ENCODE data around the gene ELAC2.

The ELAC2 gene

DNA sequence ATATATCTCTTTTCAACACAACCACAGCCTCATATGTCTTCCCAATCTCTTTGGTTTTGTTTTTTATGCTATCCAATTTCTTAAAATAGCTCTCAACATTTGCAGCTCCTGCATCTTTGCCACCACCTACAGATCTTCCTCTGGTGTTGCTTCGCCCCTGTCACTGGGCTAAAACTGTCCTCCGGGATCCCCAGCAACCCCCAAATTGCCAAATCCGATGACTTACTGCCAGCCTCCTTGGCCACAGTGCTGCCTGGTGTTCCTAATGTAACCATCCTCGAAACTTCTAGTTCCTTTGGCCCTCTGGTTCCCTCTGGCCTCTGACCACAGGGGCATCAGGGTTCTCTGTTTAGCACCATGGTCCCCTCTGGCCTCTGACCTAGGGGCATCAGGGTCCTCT lies 70.8 kb downstream of the ELAC2 start:
- DNase-seq = no peak

Measured in effector CD8-positive, alpha-beta T cell (primary cell).